HCT116 (cell line): ENCODE measurements around the gene DDX56. TPM values are rescaled to one million over a fixed set of nuclear protein-coding genes. Genes with fewer than 3 reads are reported as not detected.

Experiments
- ATAC-seq: fragments of 200-7000 bp; cut with Tn5 transposase; 2 replicates; pipeline ENCODE4 v1.9.1; 2020; ENCODE audit warnings: mild to moderate bottlenecking, moderate library complexity
- BruUV-seq: library from RNA; stranded (reverse); fragments of 400-500 nt; replicated peaks from 2 replicates; lab custom pipeline; 2021; lab: Mats Ljungman, UMichigan
- CTCF ChIA-PET: fragments of 300-600 bp; sonication (Branson Sonifier 250); formaldehyde crosslinking; loops from one replicate; lab custom pipeline; 2021; ENCODE audit warnings: antibody characterized with exemption; lab: Charles Lee
- POLR2A ChIA-PET: fragments of 300-600, 350-600 bp; sonication (Branson Sonifier 250); formaldehyde crosslinking; loops from one replicate; lab custom pipeline; 2021; ENCODE audit warnings: antibody characterized with exemption; lab: Charles Lee
- RAD21 ChIA-PET, 2 experiments: fragments of 300-600 bp; sonication (Branson Sonifier 250); formaldehyde crosslinking; loops; one replicate each; lab custom pipeline; 2023; ENCODE audit warnings: low total read pairs in 2 of 2; ENCODE audit not compliant: uncharacterized antibody in 2 of 2, unreplicated experiment in 2 of 2, low non-redundant PET in 1 of 2; lab: Charles Lee
- DNase-seq: peaks from one replicate; pipeline ENCODE4 v3.0.0-alpha.2; 2010; ENCODE audit warnings: low read depth, low spot score
- H2AFZ ChIP-seq: fragments of 200-600 bp; shearing (Covaris generic), sonication (generic); 2 replicates; pipeline ENCODE4 v1.6.1; 2017; ENCODE audit warnings: low read depth, mixed run types, mixed read lengths, antibody characterized with exemption, low read length; ENCODE audit not compliant: poor library complexity, severe bottlenecking
- H3K27ac ChIP-seq: 2 replicates; pipeline ENCODE4 v1.5.1; 2012; ENCODE audit warnings: low read depth, low read length
- H3K27me3 ChIP-seq: fragments of 200-600 bp; sonication (generic); 2 replicates; pipeline ENCODE4 v1.6.1; 2016; ENCODE audit warnings: mixed run types, low read length, mixed read lengths; ENCODE audit not compliant: insufficient read depth
- H3K36me3 ChIP-seq, 2 experiments: fragments of 200-500 bp in 1 of 2; fragments of 200-600 bp in 1 of 2; sonication (Bioruptor generic) in 1 of 2; sonication (generic) in 1 of 2; 2 replicates each; pipeline versions ENCODE4 v1.5.1 to v1.6.1; 2014 to 2016; ENCODE audit warnings: low read length in 2 of 2, inconsistent platforms in 1 of 2, mixed read lengths in 1 of 2, mixed run types in 1 of 2; ENCODE audit not compliant: insufficient read depth in 2 of 2, control insufficient read depth in 1 of 2
- H3K4me1 ChIP-seq, 2 experiments: fragments of 200-600 bp in 1 of 2; sonication (generic) in 1 of 2; 2 replicates each; pipeline versions ENCODE4 v1.5.1 to v1.6.1; 2012 to 2017; ENCODE audit warnings: low read length in 2 of 2, inconsistent platforms in 1 of 2, mild to moderate bottlenecking in 1 of 2, mixed read lengths in 1 of 2, mixed run types in 1 of 2, moderate library complexity in 1 of 2; ENCODE audit not compliant: insufficient read depth in 2 of 2, control insufficient read depth in 1 of 2
- H3K4me2 ChIP-seq: fragments of 200-600 bp; sonication (generic); 2 replicates; pipeline ENCODE4 v1.6.1; 2017; ENCODE audit warnings: mixed run types, low read length, mixed read lengths
- H3K4me3 ChIP-seq, 2 experiments: fragments of 200-600 bp in 1 of 2; sonication (generic) in 1 of 2; replicated peaks in 1 of 2; 2 replicates each; pipeline ENCODE4 v1.5.1; 2011 to 2016; ENCODE audit warnings: low read length in 2 of 2, control low read depth in 1 of 2, low read depth in 1 of 2, mild to moderate bottlenecking in 1 of 2, mixed read lengths in 1 of 2, mixed run types in 1 of 2
- H3K79me2 ChIP-seq: fragments of 200-600 bp; sonication (generic); 2 replicates; pipeline ENCODE4 v1.6.1; 2017; ENCODE audit warnings: mild to moderate bottlenecking, mixed run types, low read length, moderate library complexity, mixed read lengths; ENCODE audit not compliant: insufficient read depth
- H3K9ac ChIP-seq: fragments of 200-600 bp; sonication (generic); 2 replicates; pipeline ENCODE4 v1.6.1; 2016; ENCODE audit warnings: low read length, mixed read lengths
- H3K9me2 ChIP-seq: fragments of 200-600 bp; sonication (generic), shearing (Covaris generic); 2 replicates; pipeline ENCODE4 v1.6.1; 2017; ENCODE audit warnings: mixed run types, mild to moderate bottlenecking, moderate library complexity; ENCODE audit not compliant: insufficient read depth
- H3K9me3 ChIP-seq, 2 experiments: fragments of 200-500 bp in 1 of 2; fragments of 200-600 bp in 1 of 2; sonication (Bioruptor generic) in 1 of 2; sonication (generic) in 1 of 2; 2 replicates each; pipeline ENCODE4 v1.6.1; 2014 to 2017; ENCODE audit warnings: low read length in 2 of 2, mixed read lengths in 2 of 2, inconsistent platforms in 1 of 2, low read depth in 1 of 2, mild to moderate bottlenecking in 1 of 2, mixed run types in 1 of 2, moderate library complexity in 1 of 2; ENCODE audit not compliant: control insufficient read depth in 1 of 2, insufficient read depth in 1 of 2
- H4K20me1 ChIP-seq: fragments of 200-600 bp; sonication (generic), shearing (Covaris generic); 2 replicates; pipeline ENCODE4 v1.6.1; 2017; ENCODE audit warnings: mixed run types, mild to moderate bottlenecking, moderate library complexity; ENCODE audit not compliant: insufficient read depth
- CBX3 ChIP-seq: IDR thresholded peaks from 2 replicates; pipeline ENCODE4 v1.6.1; 2012; ENCODE audit warnings: low read depth
- CEBPB ChIP-seq: IDR thresholded peaks from 2 replicates; pipeline ENCODE4 v1.6.1; 2012; ENCODE audit warnings: low read depth
- EGR1 ChIP-seq: IDR thresholded peaks from 2 replicates; pipeline ENCODE4 v1.6.1; 2012; ENCODE audit warnings: low read depth
- ELF1 ChIP-seq: IDR thresholded peaks from 2 replicates; pipeline ENCODE4 v1.6.1; 2012; ENCODE audit warnings: low read depth, borderline replicate concordance
- EZH2 ChIP-seq: fragments of 200-600 bp; sonication (generic); IDR thresholded peaks from 2 replicates; pipeline ENCODE4 v1.6.1; 2017; ENCODE audit warnings: antibody characterized with exemption, mixed run types
- EZH2phosphoT487 ChIP-seq: fragments of 200-600 bp; IDR thresholded peaks from 2 replicates; pipeline ENCODE4 v1.6.1; 2018; ENCODE audit warnings: antibody characterized with exemption, borderline replicate concordance
- FOSL1 ChIP-seq: IDR thresholded peaks from 2 replicates; pipeline ENCODE4 v1.6.1; 2012; ENCODE audit warnings: low read depth
- MAX ChIP-seq: IDR thresholded peaks from 2 replicates; pipeline ENCODE4 v1.6.1; 2012
- POLR2A ChIP-seq: IDR thresholded peaks from 2 replicates; pipeline ENCODE4 v1.7.0; 2011; ENCODE audit warnings: borderline replicate concordance; ENCODE audit not compliant: insufficient read depth, insufficient read length; ENCODE audit errors: extremely low read depth
- RAD21 ChIP-seq: IDR thresholded peaks from 2 replicates; pipeline ENCODE4 v1.6.1; 2012; ENCODE audit warnings: low read depth, mild to moderate bottlenecking
- SIN3A ChIP-seq: IDR thresholded peaks from 2 replicates; pipeline ENCODE4 v1.6.1; 2012; ENCODE audit warnings: low read depth
- SP1 ChIP-seq: IDR thresholded peaks from 2 replicates; pipeline ENCODE4 v1.6.1; 2012; ENCODE audit warnings: low read depth
- SRF ChIP-seq: IDR thresholded peaks from 2 replicates; pipeline ENCODE4 v1.6.1; 2012; ENCODE audit warnings: low read depth
- TCF7L2 ChIP-seq: IDR thresholded peaks from 2 replicates; pipeline ENCODE4 v1.7.0; 2011; ENCODE audit warnings: borderline replicate concordance, inconsistent platforms; ENCODE audit not compliant: insufficient read depth, insufficient read length; ENCODE audit errors: extremely low read depth
- YY1 ChIP-seq: IDR thresholded peaks from 2 replicates; pipeline ENCODE4 v1.6.1; 2011; ENCODE audit warnings: low read length, low read depth, moderate library complexity, mild to moderate bottlenecking; ENCODE audit not compliant: insufficient replicate concordance; ENCODE audit errors: extremely low read depth
- ZFX ChIP-seq: fragments of 450-650 bp; IDR thresholded peaks from 2 replicates; pipeline ENCODE4 v1.6.1; 2017
- ZNF274 ChIP-seq: fragments of 200-500 bp; sonication (Bioruptor generic); IDR thresholded peaks from 2 replicates; pipeline ENCODE4 v1.6.1; 2014; ENCODE audit warnings: mild to moderate bottlenecking, low read depth, low read length, inconsistent platforms
- intact Hi-C: fragments of 100-400 bp; cut with micrococcal nuclease; formaldehyde crosslinking; loops from 2 replicates; pipeline ENCODE4 v1.10.0; 2022
- total RNA-seq: library from RNA; stranded (reverse); gene quantifications from one replicate; pipeline ENCODE4 v1.2.1, GENCODE V29; 2021; ENCODE audit not compliant: unreplicated experiment
- TF ChIP-seq, protein P1 (sequence below): IDR thresholded peaks from 2 replicates; pipeline ENCODE4 v1.6.1; 2011; ENCODE audit warnings: mild to moderate bottlenecking, low read length, moderate library complexity; ENCODE audit not compliant: insufficient replicate concordance; ENCODE audit errors: extremely low read depth
- TF ChIP-seq, protein P2 (sequence below): IDR thresholded peaks from 2 replicates; pipeline ENCODE4 v1.6.1; 2012

The DDX56 gene
- total RNA-seq, 1 experiment from 2014 or later: 119 TPM

GRCh38 chr7:44531421-44532380 lies 42.0 kb downstream of the DDX56 start:
- Histone ChIP-seq H3K4me1 (peaks cover 0 to 12% of the 10 kb centered on the region in 2 experiments; a peak in 2 of 4 replicates), H3K4me3 (no peak overlapping the region), H3K4me2 (peak overlapping the region; percentile 45), H3K9ac (no peak overlapping the region), H3K9me2 (no peaks in the 10 kb centered on the region), H3K27ac (no peak overlapping the region), H2AFZ (no peak overlapping the region), H3K36me3 (no peaks in the 10 kb centered on the region), H3K27me3 (no peaks in the 10 kb centered on the region), H3K79me2 (no peaks in the 10 kb centered on the region), H4K20me1 (no peaks in the 10 kb centered on the region), H3K9me3 (no peaks in the 10 kb centered on the region)
- no peak for TF ChIP-seq YY1
- no peak for TF ChIP-seq SIN3A
- no peak for TF ChIP-seq ELF1
- TF ChIP-seq EGR1: no peak
- TF ChIP-seq POLR2A: no peak
- no peak for TF ChIP-seq TCF7L2
- TF ChIP-seq EZH2phosphoT487: no peak
- no peak for TF ChIP-seq EZH2
- TF ChIP-seq ZFX: no peak
- TF ChIP-seq CEBPB: no peak
- TF ChIP-seq CBX3: no peak
- TF ChIP-seq SP1: no peak
- TF ChIP-seq SRF: no peak
- no peak for TF ChIP-seq ZNF274
- TF ChIP-seq, protein P1, sequence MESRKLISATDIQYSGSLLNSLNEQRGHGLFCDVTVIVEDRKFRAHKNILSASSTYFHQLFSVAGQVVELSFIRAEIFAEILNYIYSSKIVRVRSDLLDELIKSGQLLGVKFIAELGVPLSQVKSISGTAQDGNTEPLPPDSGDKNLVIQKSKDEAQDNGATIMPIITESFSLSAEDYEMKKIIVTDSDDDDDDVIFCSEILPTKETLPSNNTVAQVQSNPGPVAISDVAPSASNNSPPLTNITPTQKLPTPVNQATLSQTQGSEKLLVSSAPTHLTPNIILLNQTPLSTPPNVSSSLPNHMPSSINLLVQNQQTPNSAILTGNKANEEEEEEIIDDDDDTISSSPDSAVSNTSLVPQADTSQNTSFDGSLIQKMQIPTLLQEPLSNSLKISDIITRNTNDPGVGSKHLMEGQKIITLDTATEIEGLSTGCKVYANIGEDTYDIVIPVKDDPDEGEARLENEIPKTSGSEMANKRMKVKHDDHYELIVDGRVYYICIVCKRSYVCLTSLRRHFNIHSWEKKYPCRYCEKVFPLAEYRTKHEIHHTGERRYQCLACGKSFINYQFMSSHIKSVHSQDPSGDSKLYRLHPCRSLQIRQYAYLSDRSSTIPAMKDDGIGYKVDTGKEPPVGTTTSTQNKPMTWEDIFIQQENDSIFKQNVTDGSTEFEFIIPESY: no peak
- no peak for TF ChIP-seq RAD21
- TF ChIP-seq, protein P2, sequence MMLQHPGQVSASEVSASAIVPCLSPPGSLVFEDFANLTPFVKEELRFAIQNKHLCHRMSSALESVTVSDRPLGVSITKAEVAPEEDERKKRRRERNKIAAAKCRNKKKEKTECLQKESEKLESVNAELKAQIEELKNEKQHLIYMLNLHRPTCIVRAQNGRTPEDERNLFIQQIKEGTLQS: no peak
- TF ChIP-seq FOSL1: no peak
- TF ChIP-seq MAX: no peak
- intact Hi-C loops: no loop called here
- DNase-seq: no peak
- ChIA-PET RAD21 (no interaction called here), CTCF (no interaction called here), POLR2A (no interaction called here)
- no peak for ATAC-seq
- BruUV-seq: no TSS peak
